ENCODE data around the gene KRTAP2-1. TPM values are rescaled to one million over a fixed set of nuclear protein-coding genes. Genes with fewer than 3 reads are reported as not detected.
"Not testable (repeated sequence)": the region's sequence is repeated elsewhere in the genome, so short reads cannot be mapped to it uniquely, and the experiment has no call there.

Gene KRTAP2-1
- total RNA-seq, 2 experiments from 2014 or later = not detected

GRCh38 chr17:41065016-41065689 is 18.0 kb upstream of the KRTAP2-1 start:
- POLR2A ChIA-PET; H3K27ac Mint-ChIP-seq; DNase-seq; H3K36me3 Mint-ChIP-seq (ENCODE audit: low read depth); H3K4me1 Mint-ChIP-seq; H3K9me3 Mint-ChIP-seq; H3K4me3 Mint-ChIP-seq; CTCF ChIA-PET: not testable (repeated sequence)
- H3K27me3 Mint-ChIP-seq = peaks cover 20% of the 10 kb centered on the region

- Mint-ChIP-seq H3K9me3 (no peaks in the 10 kb centered on the region), H3K27ac (no peak overlapping the region), H3K4me3 (no peak overlapping the region), H3K27me3 (peaks cover 24% of the 10 kb centered on the region), H3K4me1 (no peaks in the 10 kb centered on the region), H3K36me3 (ENCODE audit: low read depth) (no peaks in the 10 kb centered on the region)
- ChIA-PET CTCF (no interaction called here), POLR2A (no interaction called here)
- DNase-seq = no peak
Measured at GRCh38 chr17:41064301-41064700, 17.2 kb upstream of the KRTAP2-1 start.

- no peaks in the 10 kb centered on the region for H3K4me1 Mint-ChIP-seq
- no peaks in the 10 kb centered on the region for H3K9me3 Mint-ChIP-seq
- peaks cover 27% of the 10 kb centered on the region for H3K27me3 Mint-ChIP-seq
- no peak overlapping the region for H3K27ac Mint-ChIP-seq
- H3K36me3 Mint-ChIP-seq (ENCODE audit: low read depth) = no peaks in the 10 kb centered on the region
- ChIA-PET POLR2A (no interaction called here), CTCF (no interaction called here)
- H3K4me3 Mint-ChIP-seq = no peak overlapping the region
- DNase-seq = no peak
Measured at GRCh38 chr17:41063449-41063848, 16.3 kb upstream of the KRTAP2-1 start.

- Mint-ChIP-seq H3K36me3 (ENCODE audit: low read depth) (no peaks in the 10 kb centered on the region), H3K4me3 (no peak overlapping the region), H3K4me1 (no peaks in the 10 kb centered on the region), H3K27ac (no peak overlapping the region), H3K27me3 (peaks cover 29% of the 10 kb centered on the region), H3K9me3 (peaks cover 7% of the 10 kb centered on the region)
- POLR2A ChIA-PET = no interaction called here
- no peak for DNase-seq
- CTCF ChIA-PET = no interaction called here
Measured at GRCh38 chr17:41061964-41062363, 14.8 kb upstream of the KRTAP2-1 start.

- Mint-ChIP-seq H3K36me3 (ENCODE audit: low read depth) (no peaks in the 10 kb centered on the region), H3K27ac (no peak within 1 kb of the TSS), H3K4me1 (no peaks in the 10 kb centered on the region), H3K4me3 (no peak within 1 kb of the TSS), H3K9me3 (peaks cover 7% of the 10 kb centered on the region), H3K27me3 (peaks cover 29% of the 10 kb centered on the region)
- DNase-seq = no peak
- ChIA-PET CTCF (no interaction called here), POLR2A (no interaction called here)
Measured at GRCh38 chr17:41060052-41060604, 13.0 kb upstream of the KRTAP2-1 start, which contains the start of gene KRTAP2-3. Gene KRTAP2-3 (minus strand): TSS chr17:41060114. CDS start chr17:41060050, 64 bp downstream.

- DNase-seq; H3K4me3 Mint-ChIP-seq; H3K36me3 Mint-ChIP-seq (ENCODE audit: low read depth); POLR2A ChIA-PET; H3K9me3 Mint-ChIP-seq; H3K4me1 Mint-ChIP-seq; H3K27ac Mint-ChIP-seq: not testable (repeated sequence)
- CTCF ChIA-PET = interaction anchor here (0.6 kb wide), 1 partner anchor 347 kb away, joined by 5 read pairs; no protein-coding TSS in a partner anchor
- peaks cover 29% of the 10 kb centered on the region for H3K27me3 Mint-ChIP-seq
Measured at GRCh38 chr17:41059276-41060051, 12.3 kb upstream of the KRTAP2-1 start.

GRCh38 chr17:41058741-41059140 is 11.6 kb upstream of the KRTAP2-1 start:
- peaks cover 29% of the 10 kb centered on the region for H3K27me3 Mint-ChIP-seq
- H3K4me1 Mint-ChIP-seq = no peaks in the 10 kb centered on the region
- H3K36me3 Mint-ChIP-seq (ENCODE audit: low read depth) = no peaks in the 10 kb centered on the region
- no peak overlapping the region for H3K27ac Mint-ChIP-seq
- CTCF ChIA-PET = interaction anchor here (0.6 kb wide), 1 partner anchor 348 kb away, joined by 5 read pairs; no protein-coding TSS in a partner anchor
- DNase-seq = no peak
- H3K9me3 Mint-ChIP-seq = peaks cover 7% of the 10 kb centered on the region
- POLR2A ChIA-PET = no interaction called here
- H3K4me3 Mint-ChIP-seq = no peak overlapping the region

GRCh38 chr17:41057547-41057946 is 10.4 kb upstream of the KRTAP2-1 start:
- ChIA-PET CTCF (no interaction called here), POLR2A (no interaction called here)
- Mint-ChIP-seq H3K9me3 (peaks cover 7% of the 10 kb centered on the region), H3K4me3 (no peak overlapping the region), H3K27me3 (peaks cover 27% of the 10 kb centered on the region), H3K36me3 (ENCODE audit: low read depth) (no peaks in the 10 kb centered on the region), H3K27ac (no peak overlapping the region), H3K4me1 (no peaks in the 10 kb centered on the region)
- DNase-seq = no peak

- H3K36me3 Mint-ChIP-seq (ENCODE audit: low read depth); H3K4me1 Mint-ChIP-seq; DNase-seq; H3K9me3 Mint-ChIP-seq; POLR2A ChIA-PET; CTCF ChIA-PET; H3K4me3 Mint-ChIP-seq; H3K27ac Mint-ChIP-seq: not testable (repeated sequence)
- H3K27me3 Mint-ChIP-seq = peaks cover 13% of the 10 kb centered on the region
Measured at GRCh38 chr17:41055130-41055529, 8.0 kb upstream of the KRTAP2-1 start, which contains the start of gene KRTAP2-2. Gene KRTAP2-2 (minus strand): TSS chr17:41055230. CDS start chr17:41055211, 19 bp downstream.

GRCh38 chr17:41054556-41054955 is 7.4 kb upstream of the KRTAP2-1 start:
- CTCF ChIA-PET; H3K36me3 Mint-ChIP-seq (ENCODE audit: low read depth); H3K9me3 Mint-ChIP-seq; H3K4me1 Mint-ChIP-seq; DNase-seq; H3K4me3 Mint-ChIP-seq; POLR2A ChIA-PET; H3K27ac Mint-ChIP-seq: not testable (repeated sequence)
- peaks cover 11% of the 10 kb centered on the region for H3K27me3 Mint-ChIP-seq

GRCh38 chr17:41054025-41054424 is 6.9 kb upstream of the KRTAP2-1 start:
- Mint-ChIP-seq H3K4me3 (no peak overlapping the region), H3K27ac (no peak overlapping the region), H3K9me3 (peaks cover 7% of the 10 kb centered on the region), H3K27me3 (peaks cover 8% of the 10 kb centered on the region), H3K4me1 (no peaks in the 10 kb centered on the region), H3K36me3 (ENCODE audit: low read depth) (no peaks in the 10 kb centered on the region)
- CTCF ChIA-PET = no interaction called here
- POLR2A ChIA-PET = no interaction called here
- DNase-seq = no peak

- ChIA-PET CTCF (no interaction called here), POLR2A (no interaction called here)
- no peaks in the 10 kb centered on the region for H3K4me1 Mint-ChIP-seq
- DNase-seq = no peak
- H3K27ac Mint-ChIP-seq = no peak overlapping the region
- H3K36me3 Mint-ChIP-seq (ENCODE audit: low read depth) = no peaks in the 10 kb centered on the region
- H3K4me3 Mint-ChIP-seq = no peak overlapping the region
- peaks cover 9% of the 10 kb centered on the region for H3K27me3 Mint-ChIP-seq
- H3K9me3 Mint-ChIP-seq = peaks cover 5% of the 10 kb centered on the region
Measured at GRCh38 chr17:41052566-41052965, 5.5 kb upstream of the KRTAP2-1 start.

GRCh38 chr17:41049110-41049509 is 2.0 kb upstream of the KRTAP2-1 start:
- Mint-ChIP-seq H3K9me3 (peaks cover 2% of the 10 kb centered on the region), H3K4me1 (peaks cover 1% of the 10 kb centered on the region), H3K36me3 (ENCODE audit: low read depth) (no peaks in the 10 kb centered on the region), H3K27ac (no peak overlapping the region), H3K4me3 (no peak overlapping the region), H3K27me3 (peaks cover 17% of the 10 kb centered on the region)
- no peak for DNase-seq
- CTCF ChIA-PET = no interaction called here
- POLR2A ChIA-PET = no interaction called here

Measured in activated CD4-positive, alpha-beta T cell treated with anti-CD3 and anti-CD28 coated beads, Interleukin-2, amount 10 ng/mL, durations not matched to agents 7 days and 5 days (primary cell).